Measurements from ENCODE around the gene SUSD3. TPM values are rescaled to one million over a fixed set of nuclear protein-coding genes. Genes with fewer than 3 reads are reported as not detected.

SUSD3 gene
- total and polyA plus RNA-seq, 4 donors = 4.1 to 19.2 (median 11.8) TPM

Other genes with a start within 250 kb of the SUSD3 start
- 1 to 10 TPM; 6.3 to 7.2 TPM for gene ZNF484, start 180.7 kb upstream of the SUSD3 start, total RNA-seq
- gene ZNF484, start 180.7 kb upstream of the SUSD3 start, polyA plus RNA-seq = 1 to 10 TPM in 1 of 2 donors, under 1 TPM in 1; 0.83 to 1.1 TPM
- gene FGD3, start 111.2 kb upstream of the SUSD3 start, total RNA-seq = 1 to 10 TPM; 5.5 to 6.2 TPM
- gene FGD3, start 111.2 kb upstream of the SUSD3 start, polyA plus RNA-seq = 1 to 10 TPM; 1.6 to 1.7 TPM
- 10 to 100 TPM; 13.0 to 15.5 TPM for gene CARD19, start 37.5 kb downstream of the SUSD3 start, total RNA-seq
- 10 to 100 TPM; 17.2 to 18.2 TPM for gene CARD19, start 37.5 kb downstream of the SUSD3 start, polyA plus RNA-seq
- gene NINJ1, start 75.5 kb downstream of the SUSD3 start, total RNA-seq = 10 to 100 TPM; 31.2 to 40.0 TPM
- 10 to 100 TPM; 70.4 to 72.1 TPM for gene NINJ1, start 75.5 kb downstream of the SUSD3 start, polyA plus RNA-seq
- 1 to 10 TPM; 2.7 to 4.4 TPM for gene WNK2, start 125.4 kb downstream of the SUSD3 start, total RNA-seq
- gene WNK2, start 125.4 kb downstream of the SUSD3 start, polyA plus RNA-seq = under 1 TPM; 0.65 to 0.72 TPM